Neural progenitor cell (in vitro differentiated cells): ENCODE results near the gene LRRK2.

ENCODE experiments used
- EZH2phosphoT487 ChIP-seq: fragments of 200-600 bp; sonication (generic); IDR thresholded peaks from 2 replicates; pipeline ENCODE4 v1.6.1; 2017; ENCODE audit warnings: antibody characterized with exemption
- TF ChIP-seq, protein P1 (sequence below): fragments of 200-600 bp; sonication (generic); IDR thresholded peaks from 2 replicates; pipeline ENCODE4 v1.5.1; 2017; ENCODE audit warnings: antibody characterized with exemption, mild to moderate bottlenecking

GRCh38 chr12:40216516-40217288 is 8.1 kb upstream of the LRRK2 start:
- TF ChIP-seq, protein P1, sequence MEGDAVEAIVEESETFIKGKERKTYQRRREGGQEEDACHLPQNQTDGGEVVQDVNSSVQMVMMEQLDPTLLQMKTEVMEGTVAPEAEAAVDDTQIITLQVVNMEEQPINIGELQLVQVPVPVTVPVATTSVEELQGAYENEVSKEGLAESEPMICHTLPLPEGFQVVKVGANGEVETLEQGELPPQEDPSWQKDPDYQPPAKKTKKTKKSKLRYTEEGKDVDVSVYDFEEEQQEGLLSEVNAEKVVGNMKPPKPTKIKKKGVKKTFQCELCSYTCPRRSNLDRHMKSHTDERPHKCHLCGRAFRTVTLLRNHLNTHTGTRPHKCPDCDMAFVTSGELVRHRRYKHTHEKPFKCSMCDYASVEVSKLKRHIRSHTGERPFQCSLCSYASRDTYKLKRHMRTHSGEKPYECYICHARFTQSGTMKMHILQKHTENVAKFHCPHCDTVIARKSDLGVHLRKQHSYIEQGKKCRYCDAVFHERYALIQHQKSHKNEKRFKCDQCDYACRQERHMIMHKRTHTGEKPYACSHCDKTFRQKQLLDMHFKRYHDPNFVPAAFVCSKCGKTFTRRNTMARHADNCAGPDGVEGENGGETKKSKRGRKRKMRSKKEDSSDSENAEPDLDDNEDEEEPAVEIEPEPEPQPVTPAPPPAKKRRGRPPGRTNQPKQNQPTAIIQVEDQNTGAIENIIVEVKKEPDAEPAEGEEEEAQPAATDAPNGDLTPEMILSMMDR: no peak
- no peak for TF ChIP-seq EZH2phosphoT487
